Esophagus squamous epithelium (tissue), 5 donors: ENCODE data around the gene ANKRD44. TPM values are rescaled to one million over a fixed set of nuclear protein-coding genes. Genes with fewer than 3 reads are reported as not detected.

Source experiments
- DNase-seq: peaks from one replicate; lab custom pipeline; 2025; lab: John Stamatoyannopoulos, UW
- H3K27ac ChIP-seq, 4 donors: fragments of 200-600 bp; sonication (generic); one replicate each; pipeline ENCODE4 v1.5.1; 2016 to 2019; ENCODE audit warnings: mild to moderate bottlenecking in 1 of 4
- H3K27me3 ChIP-seq, 4 donors: fragments of 200-600 bp; sonication (generic); 1 replicate in 3 of 4; 2 replicates in 1 of 4; pipeline versions ENCODE4 v1.5.1 to v1.6.0; 2017 to 2021; ENCODE audit warnings: antibody characterized with exemption in 1 of 4
- H3K36me3 ChIP-seq, 3 donors: fragments of 200-600 bp; sonication (generic); one replicate each; pipeline ENCODE4 v1.5.1; 2016 to 2019
- H3K4me1 ChIP-seq, 3 donors: fragments of 200-600 bp; sonication (generic); one replicate each; pipeline ENCODE4 v1.5.1; 2017 to 2019
- H3K4me3 ChIP-seq, 4 donors: fragments of 200-600 bp; sonication (generic); 1 replicate in 3 of 4; 2 replicates in 1 of 4; pipeline ENCODE4 v1.5.1; 2016 to 2019; ENCODE audit warnings: mild to moderate bottlenecking in 2 of 4, moderate library complexity in 1 of 4
- H3K9me3 ChIP-seq, 3 donors: fragments of 200-600 bp; sonication (generic); one replicate each; pipeline ENCODE4 v1.5.1; 2016 to 2019
- POLR2A ChIP-seq, 4 donors: fragments of 450-650 bp; IDR thresholded peaks; one replicate each; pipeline ENCODE4 v1.6.1; 2017; ENCODE audit warnings: antibody characterized with exemption in 4 of 4, mild to moderate bottlenecking in 4 of 4, moderate library complexity in 3 of 4
- WGBS, 2 donors: methylation state at CpG; one replicate each; pipeline ENCODE4 v1.1.5; 2018; 5-methylcytosine and 5-hydroxymethylcytosine counted together
- intact Hi-C: fragments of 100-400 bp; cut with DNase I; formaldehyde crosslinking; loops from one replicate; pipeline ENCODE4 v1.15.0; 2022
- total RNA-seq, 4 donors: library from RNA; depleted of rRNA; stranded (reverse); fragments of >200 nt; gene quantifications; one replicate each; pipeline ENCODE4 v1.1.0, GENCODE V29; 2016
- TF ChIP-seq, protein P1 (sequence below), 6 experiments: fragments of 450-650 bp in 4 of 6; fragments of 200-600 bp in 2 of 6; sonication (generic) in 2 of 6; IDR thresholded peaks; one replicate each; pipeline ENCODE4 v1.5.1; 2016 to 2019; ENCODE audit warnings: antibody characterized with exemption in 6 of 6, mild to moderate bottlenecking in 4 of 6, moderate library complexity in 4 of 6
- donor health status: DM: yes; HTN: yes; CAD: no.

ANKRD44 gene
- total RNA-seq, 4 donors from 2014 or later = 4.5 to 54.0 (median 11.4) TPM

DNA sequence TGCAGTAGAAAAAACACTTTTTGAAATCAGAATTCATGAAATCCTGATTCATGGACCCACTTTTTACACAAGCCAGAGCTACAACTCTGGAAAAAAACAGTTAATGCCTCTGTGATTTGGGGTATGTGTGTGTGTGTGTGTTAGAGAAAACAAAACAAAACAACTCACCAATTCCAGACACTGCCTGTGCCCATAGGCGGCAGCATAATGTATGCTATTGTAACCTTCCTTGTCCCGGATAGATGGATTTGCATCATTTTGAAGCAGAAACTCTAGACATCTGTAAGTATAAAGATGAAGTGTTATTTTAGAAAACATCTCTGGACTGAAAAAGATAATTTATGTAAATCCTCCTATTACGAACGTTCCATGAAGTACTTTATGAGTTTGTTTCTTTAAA is 232.0 kb downstream of the ANKRD44 start:
- H3K4me1 ChIP-seq = peaks cover 0 to 16% (median 3%) of the 10 kb centered on the region in 3 donors
- H3K27me3 ChIP-seq = no peaks in the 10 kb centered on the region
- H3K4me3 ChIP-seq = no peak overlapping the region
- intact Hi-C loops = no loop called here
- peaks cover 0 to 42% (median 0%) of the 10 kb centered on the region in 3 donors for H3K36me3 ChIP-seq
- no peak for DNase-seq
- TF ChIP-seq, protein P1, sequence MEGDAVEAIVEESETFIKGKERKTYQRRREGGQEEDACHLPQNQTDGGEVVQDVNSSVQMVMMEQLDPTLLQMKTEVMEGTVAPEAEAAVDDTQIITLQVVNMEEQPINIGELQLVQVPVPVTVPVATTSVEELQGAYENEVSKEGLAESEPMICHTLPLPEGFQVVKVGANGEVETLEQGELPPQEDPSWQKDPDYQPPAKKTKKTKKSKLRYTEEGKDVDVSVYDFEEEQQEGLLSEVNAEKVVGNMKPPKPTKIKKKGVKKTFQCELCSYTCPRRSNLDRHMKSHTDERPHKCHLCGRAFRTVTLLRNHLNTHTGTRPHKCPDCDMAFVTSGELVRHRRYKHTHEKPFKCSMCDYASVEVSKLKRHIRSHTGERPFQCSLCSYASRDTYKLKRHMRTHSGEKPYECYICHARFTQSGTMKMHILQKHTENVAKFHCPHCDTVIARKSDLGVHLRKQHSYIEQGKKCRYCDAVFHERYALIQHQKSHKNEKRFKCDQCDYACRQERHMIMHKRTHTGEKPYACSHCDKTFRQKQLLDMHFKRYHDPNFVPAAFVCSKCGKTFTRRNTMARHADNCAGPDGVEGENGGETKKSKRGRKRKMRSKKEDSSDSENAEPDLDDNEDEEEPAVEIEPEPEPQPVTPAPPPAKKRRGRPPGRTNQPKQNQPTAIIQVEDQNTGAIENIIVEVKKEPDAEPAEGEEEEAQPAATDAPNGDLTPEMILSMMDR (IDR thresholded peaks at IDR 0.05) = no peak
- no peak for TF ChIP-seq POLR2A (IDR thresholded peaks at IDR 0.05)
- H3K27ac ChIP-seq = no peak overlapping the region
- 91 to 93% methylated on average over 4 of the region's 4 CpGs for WGBS, 2 donors
- no peaks in the 10 kb centered on the region for H3K9me3 ChIP-seq

DNA sequence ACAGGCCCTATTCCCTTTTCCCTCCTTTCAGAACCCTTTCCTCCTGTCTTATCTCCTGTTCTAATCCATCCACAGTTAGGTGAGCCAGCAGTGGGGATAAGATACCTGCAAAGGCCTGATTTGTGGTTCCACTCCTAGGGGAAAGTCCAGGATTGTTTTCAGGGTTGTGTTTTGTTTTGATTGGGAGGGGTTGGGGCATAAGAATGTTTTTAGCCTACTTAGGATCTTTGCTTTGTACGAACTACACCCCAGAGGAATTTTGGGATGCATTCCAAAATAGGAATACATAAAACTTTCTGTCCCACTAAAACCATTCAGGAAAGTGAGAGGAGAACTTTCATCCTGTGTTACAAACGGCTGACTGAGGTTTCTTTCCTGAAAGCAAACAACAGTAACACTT is 233.2 kb downstream of the ANKRD44 start:
- peaks cover 0 to 16% (median 3%) of the 10 kb centered on the region in 3 donors for H3K4me1 ChIP-seq
- no peak overlapping the region for H3K4me3 ChIP-seq
- DNase-seq = no peak
- no peaks in the 10 kb centered on the region for H3K27me3 ChIP-seq
- peaks cover 0 to 38% (median 0%) of the 10 kb centered on the region in 3 donors for H3K36me3 ChIP-seq
- WGBS, 2 donors = 49 to 75% methylated on average over 2 of the region's 2 CpGs
- H3K27ac ChIP-seq = no peak overlapping the region
- no peaks in the 10 kb centered on the region for H3K9me3 ChIP-seq
- TF ChIP-seq, protein P1 (IDR thresholded peaks at IDR 0.05) = no peak
- no peak for TF ChIP-seq POLR2A (IDR thresholded peaks at IDR 0.05)
- intact Hi-C loops = no loop called here

DNA sequence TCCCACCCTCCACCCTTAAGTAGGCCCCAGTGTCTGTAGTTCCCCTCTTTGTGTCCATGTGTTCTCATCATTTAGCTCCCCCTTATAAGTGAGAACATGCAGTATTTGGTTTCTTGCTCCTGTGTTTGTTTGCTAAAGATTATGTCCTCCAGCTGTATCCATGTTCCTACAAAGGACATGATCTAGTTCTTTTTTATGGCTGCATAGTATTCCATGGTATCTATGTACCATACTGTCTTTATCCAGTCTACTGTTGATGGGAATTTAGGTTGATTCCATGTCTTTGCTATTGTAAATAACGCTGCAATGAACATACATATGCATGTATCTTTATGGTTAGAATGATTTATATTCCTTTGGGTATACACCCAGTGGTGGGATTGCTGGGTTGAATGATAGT is 233.9 kb downstream of the ANKRD44 start:
- no peaks in the 10 kb centered on the region for H3K27me3 ChIP-seq
- H3K36me3 ChIP-seq = peaks cover 0 to 38% (median 0%) of the 10 kb centered on the region in 3 donors
- no peak overlapping the region for H3K27ac ChIP-seq
- peaks cover 0 to 16% (median 3%) of the 10 kb centered on the region in 3 donors for H3K4me1 ChIP-seq
- intact Hi-C loops = no loop called here
- no peak for DNase-seq
- H3K4me3 ChIP-seq = no peak overlapping the region
- TF ChIP-seq, protein P1 (IDR thresholded peaks at IDR 0.05) = no peak
- TF ChIP-seq POLR2A (IDR thresholded peaks at IDR 0.05) = no peak
- H3K9me3 ChIP-seq = no peaks in the 10 kb centered on the region
- 0% methylated on average over 1 of the region's 1 CpG for WGBS, 2 donors

DNA sequence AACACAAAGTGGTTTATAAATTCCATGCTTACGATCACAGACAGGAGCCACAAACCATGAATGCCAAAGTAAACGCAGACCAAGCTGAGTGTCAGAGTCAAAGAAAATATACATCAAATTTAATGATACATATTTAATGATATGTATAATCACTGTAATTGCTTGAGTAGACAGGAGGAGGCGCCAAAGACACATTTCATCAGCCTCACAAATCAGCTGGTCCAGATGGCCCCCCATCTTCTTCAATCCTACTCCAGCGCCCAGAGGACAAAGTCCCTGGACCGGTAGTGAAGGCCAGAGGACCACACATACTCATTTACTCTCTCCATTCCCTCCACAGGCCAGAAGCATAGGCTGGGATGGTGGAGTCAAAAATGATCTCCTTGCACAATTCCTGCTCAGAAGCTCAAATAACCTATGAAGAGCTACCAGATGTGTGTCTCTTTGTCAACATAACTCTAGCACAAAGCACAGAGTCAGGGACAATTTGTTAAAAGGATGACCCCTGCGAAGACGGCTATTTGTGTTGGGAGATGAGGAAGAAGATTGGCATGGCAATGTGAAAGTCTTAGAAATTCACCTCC is 234.7 kb downstream of the ANKRD44 start:
- DNase-seq = no peak
- H3K27me3 ChIP-seq = no peaks in the 10 kb centered on the region
- H3K9me3 ChIP-seq = no peaks in the 10 kb centered on the region
- TF ChIP-seq, protein P1 (IDR thresholded peaks at IDR 0.05) = peak in 3 of 6 experiments; percentile 16 to 44 (median 21)
- no peak for TF ChIP-seq POLR2A (IDR thresholded peaks at IDR 0.05)
- H3K36me3 ChIP-seq = peaks cover 0 to 31% (median 0%) of the 10 kb centered on the region in 3 donors
- H3K4me3 ChIP-seq = no peak overlapping the region
- WGBS, 2 donors = 90 to 92% methylated on average over 7 of the region's 7 CpGs
- intact Hi-C loops = no loop called here
- peaks cover 0 to 15% (median 3%) of the 10 kb centered on the region in 3 donors for H3K4me1 ChIP-seq
- H3K27ac ChIP-seq = no peak overlapping the region

DNA sequence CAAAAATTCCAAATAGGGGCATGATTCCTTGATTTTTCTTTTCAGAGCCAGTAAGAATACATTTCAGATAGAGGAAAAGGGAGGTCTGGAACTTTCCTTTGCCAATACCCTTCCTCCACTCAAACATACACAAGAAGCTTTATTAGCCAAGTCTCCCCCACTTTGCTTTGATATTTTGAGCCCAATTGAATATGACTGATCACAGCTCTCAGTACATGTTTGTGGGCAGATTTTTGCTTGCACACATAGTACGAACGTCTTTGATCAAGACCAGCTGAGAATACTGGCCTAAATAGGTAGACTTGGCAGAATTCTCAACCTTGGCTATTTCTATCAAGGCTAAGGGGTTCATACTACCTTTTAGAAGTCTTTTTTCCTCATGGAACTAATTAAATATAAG is 235.3 kb downstream of the ANKRD44 start:
- no peaks in the 10 kb centered on the region for H3K9me3 ChIP-seq
- intact Hi-C loops = no loop called here
- DNase-seq = no peak
- no peak overlapping the region for H3K27ac ChIP-seq
- WGBS, 2 donors = 83 to 90% methylated on average over 2 of the region's 2 CpGs
- TF ChIP-seq, protein P1 (IDR thresholded peaks at IDR 0.05) = no peak
- TF ChIP-seq POLR2A (IDR thresholded peaks at IDR 0.05) = no peak
- no peaks in the 10 kb centered on the region for H3K27me3 ChIP-seq
- peaks cover 0 to 29% (median 0%) of the 10 kb centered on the region in 3 donors for H3K36me3 ChIP-seq
- H3K4me1 ChIP-seq = peaks cover 0 to 9% (median 2%) of the 10 kb centered on the region in 3 donors
- no peak overlapping the region for H3K4me3 ChIP-seq
